GM12873 (cell line): ENCODE measurements around the gene MISP.

Experiments used
- CTCF ChIP-seq: IDR thresholded peaks from 2 replicates; pipeline ENCODE4 v1.5.1; 2012; ENCODE audit warnings: low read depth, mild to moderate bottlenecking, moderate library complexity, low read length, control low read depth; ENCODE audit not compliant: insufficient read depth; ENCODE audit errors: missing control alignments

Gene MISP

GRCh38 chr19:795691-796581 is 45.0 kb downstream of the MISP start:
- TF ChIP-seq CTCF, result no peak

GRCh38 chr19:796692-797527 is 46.0 kb downstream of the MISP start, which contains the start of gene PTBP1:
Gene PTBP1, plus strand, starts transcription at chr19:797452. Its CDS starts 46 bp downstream, at chr19:797498.
- no peak for TF ChIP-seq CTCF

GRCh38 chr19:797528-798414 is 46.9 kb downstream of the MISP start:
- no peak for TF ChIP-seq CTCF

- no peak for TF ChIP-seq CTCF
Observed at GRCh38 chr19:798415-799075, 47.6 kb downstream of the MISP start.

- TF ChIP-seq CTCF, result peak; percentile 4
Observed at GRCh38 chr19:799076-799881, 48.4 kb downstream of the MISP start.

GRCh38 chr19:800360-801029 is 49.6 kb downstream of the MISP start:
- TF ChIP-seq CTCF, result no peak
